Muscle layer of colon (tissue), 2 donors: ENCODE results near the gene SLC28A1.

Source experiments
- H3K27ac ChIP-seq: one replicate; pipeline ENCODE4 v1.7.0; 2013; ENCODE audit warnings: low read depth, mild to moderate bottlenecking, low read length, moderate library complexity
- H3K27me3 ChIP-seq, 2 donors: one replicate each; pipeline ENCODE4 v1.7.0; 2013; ENCODE audit warnings: low read length in 2 of 2, mild to moderate bottlenecking in 2 of 2; ENCODE audit not compliant: insufficient read depth in 2 of 2, control insufficient read depth in 1 of 2
- H3K36me3 ChIP-seq: one replicate; pipeline ENCODE4 v1.7.0; 2013; ENCODE audit warnings: mild to moderate bottlenecking, low read length; ENCODE audit not compliant: insufficient read depth
- H3K4me1 ChIP-seq: one replicate; pipeline ENCODE4 v1.7.0; 2013; ENCODE audit warnings: mild to moderate bottlenecking, low read length; ENCODE audit not compliant: insufficient read depth
- H3K4me3 ChIP-seq, 2 donors: one replicate each; pipeline ENCODE4 v1.7.0; 2013; ENCODE audit warnings: low read length in 2 of 2, low read depth in 1 of 2, mild to moderate bottlenecking in 1 of 2, moderate library complexity in 1 of 2
- H3K9ac ChIP-seq: one replicate; pipeline ENCODE4 v1.7.0; 2013; ENCODE audit warnings: low read length
- H3K9me3 ChIP-seq: one replicate; pipeline ENCODE4 v1.7.0; 2013; ENCODE audit warnings: mild to moderate bottlenecking, low read length
- donor health status: abdominal sarcoma.
- donor health status: Adenocarcinoma of cecum.

The SLC28A1 gene

GRCh38 chr15:84992157-84992944 is 107.9 kb downstream of the SLC28A1 start:
- H3K4me3 ChIP-seq = no peak overlapping the region
- H3K4me1 ChIP-seq = peaks cover 11% of the 10 kb centered on the region
- H3K9me3 ChIP-seq = no peaks in the 10 kb centered on the region
- H3K27ac ChIP-seq = no peak overlapping the region
- H3K9ac ChIP-seq = no peak overlapping the region
- no peaks in the 10 kb centered on the region for H3K27me3 ChIP-seq
- no peaks in the 10 kb centered on the region for H3K36me3 ChIP-seq
